OCI-LY7 (cell line): ENCODE results near the gene PKD1L1. TPM values are rescaled to one million over a fixed set of nuclear protein-coding genes. Genes with fewer than 3 reads are reported as not detected.

Source experiments
- BruUV-seq: library from RNA; stranded (reverse); fragments of 400-500 nt; replicated peaks from 2 replicates; lab custom pipeline; 2021; lab: Mats Ljungman, UMichigan
- CTCF ChIA-PET: fragments of 300-600 bp; sonication (Branson Sonifier 250); formaldehyde crosslinking; loops from one replicate; lab custom pipeline; 2022; ENCODE audit warnings: antibody characterized with exemption; ENCODE audit not compliant: unreplicated experiment; lab: Charles Lee
- POLR2A ChIA-PET: fragments of 300-600 bp; sonication (Branson Sonifier 250); formaldehyde crosslinking; loops from one replicate; lab custom pipeline; 2022; ENCODE audit warnings: antibody characterized with exemption; lab: Charles Lee
- DNase-seq: peaks from one replicate; pipeline ENCODE4 v3.0.0-alpha.2; 2015; ENCODE audit warnings: low spot score
- H2AFZ ChIP-seq: fragments of 200-600 bp; sonication (generic), shearing (Covaris generic); 2 replicates; pipeline ENCODE4 v1.6.1; 2014; ENCODE audit warnings: mild to moderate bottlenecking, antibody characterized with exemption, low read length, moderate library complexity
- H3K27ac ChIP-seq: fragments of 200-600 bp; sonication (generic); 2 replicates; pipeline ENCODE4 v1.5.1; 2014; ENCODE audit warnings: mixed run types, low read depth, mild to moderate bottlenecking, moderate library complexity, low read length, inconsistent platforms; ENCODE audit not compliant: poor library complexity, severe bottlenecking
- H3K36me3 ChIP-seq: fragments of 200-600 bp; sonication (generic); 2 replicates; pipeline ENCODE4 v1.6.1; 2014; ENCODE audit warnings: mild to moderate bottlenecking, antibody characterized with exemption, low read length, moderate library complexity, mixed read lengths; ENCODE audit not compliant: insufficient read depth
- H3K4me1 ChIP-seq: fragments of 200-600 bp; sonication (generic); 2 replicates; pipeline ENCODE4 v1.5.1; 2014; ENCODE audit warnings: mild to moderate bottlenecking, low read length; ENCODE audit not compliant: insufficient read depth, poor library complexity, severe bottlenecking
- H3K4me2 ChIP-seq: fragments of 200-600 bp; sonication (generic); 2 replicates; pipeline ENCODE4 v1.6.1; 2014; ENCODE audit warnings: mild to moderate bottlenecking, low read length
- H3K4me3 ChIP-seq: fragments of 200-600 bp; sonication (generic); 2 replicates; pipeline ENCODE4 v1.5.1; 2014; ENCODE audit warnings: mild to moderate bottlenecking, low read depth, low read length; ENCODE audit not compliant: poor library complexity, severe bottlenecking
- H3K79me2 ChIP-seq: fragments of 200-600 bp; sonication (generic); 2 replicates; pipeline ENCODE4 v1.6.1; 2016; ENCODE audit warnings: low read depth, mild to moderate bottlenecking, low read length, moderate library complexity, mixed read lengths; ENCODE audit not compliant: insufficient read depth
- H3K9me2 ChIP-seq: fragments of 200-600 bp; sonication (generic); 2 replicates; pipeline ENCODE4 v1.6.1; 2016; ENCODE audit warnings: mild to moderate bottlenecking, low read length, mixed read lengths; ENCODE audit not compliant: insufficient read depth
- H3K9me3 ChIP-seq: fragments of 200-600 bp; sonication (generic); 2 replicates; pipeline ENCODE4 v1.6.1; 2014; ENCODE audit warnings: mild to moderate bottlenecking, mixed run types, low read length, mixed read lengths
- H4K20me1 ChIP-seq: fragments of 200-600 bp; sonication (generic); 2 replicates; pipeline ENCODE4 v1.6.1; 2014; ENCODE audit warnings: mild to moderate bottlenecking, antibody characterized with exemption, low read length, moderate library complexity, mixed read lengths; ENCODE audit not compliant: insufficient read depth
- CTCF ChIP-seq: fragments of 200-600 bp; sonication (generic); conservative IDR thresholded peaks from 2 replicates; pipeline ENCODE4 v1.5.1; 2014; ENCODE audit warnings: mild to moderate bottlenecking, antibody characterized with exemption, low read length, moderate library complexity, mixed read lengths
- EZH2phosphoT487 ChIP-seq: fragments of 200-600 bp; sonication (generic); IDR thresholded peaks from 2 replicates; pipeline ENCODE4 v1.6.1; 2018; ENCODE audit warnings: low read depth, borderline replicate concordance, mild to moderate bottlenecking, mixed run types, antibody characterized with exemption, low read length, moderate library complexity, mixed read lengths
- intact Hi-C: fragments of 100-400 bp; cut with micrococcal nuclease; formaldehyde crosslinking; loops from one replicate; pipeline ENCODE4 v1.10.0; 2022; ENCODE audit not compliant: unreplicated experiment
- total RNA-seq, 2 experiments: library from RNA; depleted of rRNA in 1 of 2; stranded (reverse); fragments of >200 nt in 1 of 2; shearing (Covaris generic) in 1 of 2; gene quantifications; 2 replicates each; pipeline ENCODE4 v1.2.3, GENCODE V29; 2014 to 2022

Gene PKD1L1
- total RNA-seq, 2 experiments from 2014 or later, result 0.19 to 0.63 TPM

- H3K79me2 ChIP-seq, result no peaks in the 10 kb centered on the region
- H2AFZ ChIP-seq, result no peak overlapping the region
- BruUV-seq, result no TSS peak
- H3K9me3 ChIP-seq, result no peaks in the 10 kb centered on the region
- intact Hi-C loops, result no loop called here
- H3K4me1 ChIP-seq, result no peaks in the 10 kb centered on the region
- TF ChIP-seq EZH2phosphoT487 (no peak), CTCF (no peak)
- no peak for DNase-seq
- ChIA-PET CTCF (interaction anchor here (0.6 kb wide), 1 partner anchor 10 kb away, joined by 6 read pairs; no protein-coding TSS in a partner anchor), POLR2A (interaction anchor here (0.6 to 1.0 kb wide), 2 partner anchors 10 to 161 kb away, joined by 3 to 5 read pairs; no protein-coding TSS in a partner anchor)
- no peaks in the 10 kb centered on the region for H4K20me1 ChIP-seq
- no peaks in the 10 kb centered on the region for H3K9me2 ChIP-seq
- H3K27ac ChIP-seq, result no peak overlapping the region
- H3K36me3 ChIP-seq, result no peaks in the 10 kb centered on the region
- H3K4me3 ChIP-seq, result no peak overlapping the region
- H3K4me2 ChIP-seq, result no peak overlapping the region
Measured at GRCh38 chr7:47786557-47787248, 161.6 kb downstream of the PKD1L1 start.

- Histone ChIP-seq H3K79me2 (no peaks in the 10 kb centered on the region), H4K20me1 (no peaks in the 10 kb centered on the region), H3K4me2 (no peak overlapping the region), H3K36me3 (no peaks in the 10 kb centered on the region), H3K4me1 (no peaks in the 10 kb centered on the region), H3K9me2 (no peaks in the 10 kb centered on the region), H3K27ac (no peak overlapping the region), H3K4me3 (no peak overlapping the region), H2AFZ (no peak overlapping the region), H3K9me3 (no peaks in the 10 kb centered on the region)
- DNase-seq, result no peak
- BruUV-seq, result no TSS peak
- ChIA-PET POLR2A (interaction anchor here (1.0 kb wide), 1 partner anchor 11 kb away, joined by 5 read pairs; no protein-coding TSS in a partner anchor), CTCF (no interaction called here)
- intact Hi-C loops, result no loop called here
- TF ChIP-seq CTCF (no peak), EZH2phosphoT487 (no peak)
Measured at GRCh38 chr7:47785923-47786556, 162.2 kb downstream of the PKD1L1 start.
